ENCODE measurements around the gene CACNB4.

Gene CACNB4

DNA sequence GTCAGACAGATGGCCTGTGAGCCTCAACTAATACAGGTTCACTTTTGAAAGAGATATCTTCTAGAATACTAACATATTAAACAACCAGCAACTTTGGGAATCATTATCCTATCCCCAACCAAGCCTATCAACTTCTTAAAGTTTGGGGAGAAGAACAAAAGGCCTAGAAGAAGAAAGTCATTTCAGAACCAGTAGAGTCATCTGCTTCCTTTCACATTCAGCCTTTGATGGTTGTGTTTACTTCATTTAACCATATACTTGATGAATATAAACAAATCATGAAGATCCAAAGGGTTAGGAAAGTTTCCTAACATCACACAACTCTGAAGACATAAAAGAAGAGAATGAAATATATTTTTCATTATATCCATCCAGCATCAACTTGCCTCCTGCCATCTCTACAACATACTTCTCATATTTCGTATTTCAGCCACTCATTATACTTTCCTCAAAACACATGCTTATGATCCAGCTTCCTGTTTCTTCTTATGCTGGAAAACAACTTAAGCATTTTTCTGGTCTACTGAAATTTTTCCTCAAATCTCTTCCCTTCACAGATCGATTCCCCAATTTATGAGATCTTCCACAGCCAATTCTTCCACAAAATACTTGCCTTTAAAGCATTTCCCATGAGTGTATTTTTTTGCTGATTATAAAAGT lies 114.3 kb downstream of the CACNB4 start:
- H3K4me3 ChIP-seq (ENCODE audit: low read length) = no peak overlapping the region
- TF ChIP-seq, protein P1, sequence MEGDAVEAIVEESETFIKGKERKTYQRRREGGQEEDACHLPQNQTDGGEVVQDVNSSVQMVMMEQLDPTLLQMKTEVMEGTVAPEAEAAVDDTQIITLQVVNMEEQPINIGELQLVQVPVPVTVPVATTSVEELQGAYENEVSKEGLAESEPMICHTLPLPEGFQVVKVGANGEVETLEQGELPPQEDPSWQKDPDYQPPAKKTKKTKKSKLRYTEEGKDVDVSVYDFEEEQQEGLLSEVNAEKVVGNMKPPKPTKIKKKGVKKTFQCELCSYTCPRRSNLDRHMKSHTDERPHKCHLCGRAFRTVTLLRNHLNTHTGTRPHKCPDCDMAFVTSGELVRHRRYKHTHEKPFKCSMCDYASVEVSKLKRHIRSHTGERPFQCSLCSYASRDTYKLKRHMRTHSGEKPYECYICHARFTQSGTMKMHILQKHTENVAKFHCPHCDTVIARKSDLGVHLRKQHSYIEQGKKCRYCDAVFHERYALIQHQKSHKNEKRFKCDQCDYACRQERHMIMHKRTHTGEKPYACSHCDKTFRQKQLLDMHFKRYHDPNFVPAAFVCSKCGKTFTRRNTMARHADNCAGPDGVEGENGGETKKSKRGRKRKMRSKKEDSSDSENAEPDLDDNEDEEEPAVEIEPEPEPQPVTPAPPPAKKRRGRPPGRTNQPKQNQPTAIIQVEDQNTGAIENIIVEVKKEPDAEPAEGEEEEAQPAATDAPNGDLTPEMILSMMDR (conservative IDR thresholded peaks at IDR 0.05; ENCODE audit: low read length) = no peak
- DNase-seq (ENCODE audit: low read depth) = no peak

DNA sequence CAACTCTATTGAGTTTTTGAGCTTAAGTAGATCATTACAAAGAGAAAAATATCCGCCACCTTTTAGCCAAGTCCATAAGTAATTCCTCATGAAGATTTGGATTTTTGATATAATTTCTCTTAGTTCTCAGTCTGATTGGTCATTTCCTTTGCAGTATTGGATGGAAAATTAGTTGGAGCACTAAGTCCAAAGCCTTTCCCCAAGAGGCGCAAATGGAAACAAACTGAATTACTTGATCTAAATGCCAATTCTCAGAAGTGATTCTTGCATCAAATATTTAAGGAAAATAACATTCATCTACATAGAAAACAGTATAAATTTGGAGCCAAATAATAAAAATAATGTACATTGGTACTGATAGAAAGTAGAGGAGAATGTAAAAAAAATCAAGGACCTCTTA lies 115.6 kb downstream of the CACNB4 start:
- TF ChIP-seq, protein P1 (conservative IDR thresholded peaks at IDR 0.05; ENCODE audit: low read length) = no peak
- H3K4me3 ChIP-seq (ENCODE audit: low read length) = no peak overlapping the region
- no peak for DNase-seq (ENCODE audit: low read depth)

DNA sequence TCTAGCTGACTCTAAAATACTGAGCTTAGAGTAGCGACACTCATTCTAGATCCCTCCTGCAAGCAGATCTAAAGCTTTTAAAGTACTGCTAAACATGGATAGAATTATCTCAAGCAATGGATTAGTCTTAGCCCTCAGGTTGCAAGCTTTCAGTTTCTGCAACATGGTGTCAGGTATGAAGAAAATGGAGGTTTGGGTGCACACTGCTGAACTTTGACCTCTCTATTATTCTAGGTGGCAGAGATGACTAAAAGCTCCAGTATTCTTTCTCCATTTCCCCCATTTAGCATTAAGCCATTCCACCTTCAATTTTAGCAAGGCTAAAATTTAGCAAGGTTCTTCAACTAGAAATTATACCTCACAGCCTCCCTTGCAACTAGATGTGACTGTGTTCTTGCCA lies 117.0 kb downstream of the CACNB4 start:
- H3K4me3 ChIP-seq (ENCODE audit: low read length) = no peak overlapping the region
- no peak for DNase-seq (ENCODE audit: low read depth)
- TF ChIP-seq, protein P1 (conservative IDR thresholded peaks at IDR 0.05; ENCODE audit: low read length) = no peak

DNA sequence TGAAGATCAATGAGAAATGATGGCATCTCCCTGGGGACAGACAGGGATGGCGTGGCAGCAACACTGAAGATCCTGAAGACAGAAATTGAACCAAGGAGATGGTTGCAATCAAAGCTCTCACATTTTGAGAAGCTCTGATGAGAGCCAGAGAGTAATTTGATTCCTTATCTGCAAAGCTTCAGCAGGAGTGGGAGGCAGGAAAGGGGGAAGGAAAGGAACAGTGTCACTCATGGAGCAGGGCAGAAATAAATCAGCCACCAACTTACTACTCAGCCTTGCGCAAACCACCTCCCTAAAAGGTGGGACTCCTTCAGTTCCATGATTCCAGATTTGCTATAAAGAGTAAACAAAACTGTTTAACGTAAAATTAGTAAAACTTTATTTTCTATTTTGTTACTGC lies 119.2 kb downstream of the CACNB4 start:
- TF ChIP-seq, protein P1 (conservative IDR thresholded peaks at IDR 0.05; ENCODE audit: low read length) = no peak
- no peak overlapping the region for H3K4me3 ChIP-seq (ENCODE audit: low read length)
- DNase-seq (ENCODE audit: low read depth) = no peak

DNA sequence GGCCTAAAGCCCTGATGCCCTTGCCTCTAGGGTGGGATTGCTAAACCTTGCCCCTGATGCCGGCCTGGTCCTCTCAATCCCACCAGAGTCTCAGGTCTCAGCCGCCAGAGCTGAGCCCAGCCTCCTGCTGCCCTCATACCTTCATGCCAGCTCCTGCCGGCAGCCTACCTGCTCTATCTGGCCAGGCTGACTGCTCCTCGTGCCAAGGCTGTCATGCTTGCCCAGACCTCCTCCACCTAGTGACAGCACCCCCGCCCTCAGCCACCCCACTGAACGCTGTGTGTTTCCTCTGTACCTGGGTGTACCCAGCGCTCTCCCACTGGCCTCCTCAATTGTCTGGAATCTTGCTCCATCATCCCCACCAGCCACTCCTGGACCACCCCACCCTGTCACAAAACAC lies 120.1 kb downstream of the CACNB4 start:
- TF ChIP-seq, protein P1 (conservative IDR thresholded peaks at IDR 0.05; ENCODE audit: low read length) = no peak
- DNase-seq (ENCODE audit: low read depth) = no peak
- H3K4me3 ChIP-seq (ENCODE audit: low read length) = no peak overlapping the region

DNA sequence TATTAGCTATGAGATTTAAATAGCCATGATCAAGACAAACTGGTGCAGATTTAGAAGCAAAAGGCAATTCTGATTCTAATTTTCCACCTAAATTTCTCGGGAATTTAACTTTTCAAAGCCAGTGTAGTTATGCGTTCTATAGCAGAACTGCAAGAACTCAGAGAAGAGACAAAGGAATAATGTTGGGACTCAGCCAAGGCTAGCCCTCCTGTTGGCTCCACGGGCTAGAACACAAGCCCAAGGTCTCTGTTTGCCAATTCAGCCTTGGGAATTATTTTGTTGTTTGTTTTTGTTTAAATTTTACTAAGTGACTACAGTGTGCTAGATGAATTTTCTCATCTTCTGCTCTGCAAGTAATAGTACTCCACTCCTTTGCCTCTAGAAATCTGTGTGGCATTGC lies 121.2 kb downstream of the CACNB4 start:
- no peak for DNase-seq (ENCODE audit: low read depth)
- TF ChIP-seq, protein P1 (conservative IDR thresholded peaks at IDR 0.05; ENCODE audit: low read length) = no peak
- no peak overlapping the region for H3K4me3 ChIP-seq (ENCODE audit: low read length)

DNA sequence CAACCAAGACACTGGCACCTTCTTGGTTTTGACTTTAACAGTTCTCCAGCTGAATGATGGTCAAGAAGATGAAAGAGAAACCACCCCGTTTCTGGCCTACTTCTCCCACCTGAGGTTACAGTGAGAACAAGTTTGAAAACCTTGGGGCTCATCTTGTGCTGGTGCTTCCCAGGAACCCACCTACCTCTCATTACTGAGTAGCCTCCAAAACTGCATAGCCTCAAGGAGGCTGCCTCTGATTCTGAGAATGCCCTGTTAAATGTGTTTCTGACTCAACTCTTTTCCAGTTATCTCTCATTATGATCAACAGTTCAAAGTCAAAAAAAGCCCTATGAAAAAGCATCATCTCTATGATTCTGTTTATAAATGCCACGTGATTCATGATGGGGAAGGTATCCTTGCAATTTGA lies 121.9 kb downstream of the CACNB4 start:
- DNase-seq (ENCODE audit: low read depth) = no peak
- TF ChIP-seq, protein P1 (conservative IDR thresholded peaks at IDR 0.05; ENCODE audit: low read length) = no peak
- no peak overlapping the region for H3K4me3 ChIP-seq (ENCODE audit: low read length)

Data from AG10803 (cell line).